Measurements from ENCODE around the gene LILRB5. TPM values are rescaled to one million over a fixed set of nuclear protein-coding genes. Genes with fewer than 3 reads are reported as not detected.
A peak's percentile ranks its signal among the peaks of the same experiment; 100 is the strongest.
"Not testable (repeated sequence)": the region's sequence is repeated elsewhere in the genome, so short reads cannot be mapped to it uniquely, and the experiment has no call there.

The LILRB5 gene
- total RNA-seq, 1 donor from 2014 or later, result 0.32 TPM

DNA sequence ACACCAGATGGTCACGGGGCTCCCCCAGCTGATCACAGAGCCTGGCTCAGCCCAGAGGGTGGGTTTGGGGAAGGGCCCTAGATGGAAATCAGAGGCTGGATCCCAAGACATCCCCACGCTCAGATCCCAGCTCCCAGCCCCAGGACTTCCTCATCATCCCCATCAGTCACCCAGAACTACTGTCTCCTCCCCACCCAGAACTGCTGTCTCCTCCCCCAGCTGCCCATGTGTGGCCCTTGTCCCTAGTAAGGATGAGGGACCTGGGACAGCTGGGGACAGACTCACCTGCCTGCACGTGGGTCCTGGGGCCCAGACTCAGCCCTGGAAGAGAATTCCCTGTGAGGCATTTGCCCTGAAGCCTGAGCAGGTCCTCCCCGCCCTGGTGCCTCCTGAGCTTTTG, 14.8 kb downstream of the LILRB5 start:
- ATAC-seq, result not testable (repeated sequence)

DNA sequence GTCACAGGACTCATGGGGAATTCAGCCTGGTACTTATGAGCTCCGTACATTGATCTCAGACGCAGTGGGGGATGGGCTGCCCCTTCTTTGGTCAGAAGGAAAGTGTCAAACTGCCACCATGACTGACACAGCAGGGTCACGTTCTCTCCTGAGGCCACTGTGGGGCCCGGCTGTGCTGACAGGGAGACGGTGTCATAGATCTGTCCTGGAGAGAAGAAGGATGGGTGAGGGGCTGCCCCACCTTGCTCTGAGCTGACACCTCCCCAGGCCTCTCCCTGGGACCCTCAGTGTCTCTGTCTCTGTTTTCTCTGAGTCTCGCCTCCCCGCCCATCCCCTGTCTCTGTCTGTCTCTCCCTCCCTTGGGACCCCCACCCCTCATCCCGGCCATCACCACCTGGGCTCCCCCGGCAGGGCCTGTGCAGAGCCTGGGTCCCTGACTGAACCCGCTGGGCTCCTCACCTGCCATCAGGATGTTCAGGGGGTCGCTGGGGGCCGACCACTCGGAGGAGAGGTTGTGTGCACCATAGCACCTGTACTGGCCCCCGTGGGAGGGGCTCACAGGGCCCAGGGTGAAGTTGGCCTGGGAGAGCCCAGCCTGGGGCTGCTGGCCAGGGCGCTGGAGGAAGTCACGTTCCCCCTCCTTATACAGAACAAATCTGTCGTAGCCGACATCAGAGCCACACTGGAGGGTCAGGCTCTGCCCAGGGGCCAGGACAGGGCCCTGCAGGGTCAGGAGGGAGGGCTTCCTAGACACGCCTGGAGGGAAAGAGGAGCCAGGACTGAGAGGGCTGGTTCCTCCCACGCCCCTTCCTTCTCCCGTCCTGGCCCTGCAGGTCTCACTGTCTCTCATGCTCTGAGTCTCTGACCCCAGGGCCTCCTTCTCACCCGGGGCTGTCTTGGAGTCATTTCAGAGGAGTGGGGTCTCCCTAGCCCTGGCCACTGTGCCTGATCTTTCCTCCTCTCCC, 16.4 kb downstream of the LILRB5 start:
- not testable (repeated sequence) for ATAC-seq

DNA sequence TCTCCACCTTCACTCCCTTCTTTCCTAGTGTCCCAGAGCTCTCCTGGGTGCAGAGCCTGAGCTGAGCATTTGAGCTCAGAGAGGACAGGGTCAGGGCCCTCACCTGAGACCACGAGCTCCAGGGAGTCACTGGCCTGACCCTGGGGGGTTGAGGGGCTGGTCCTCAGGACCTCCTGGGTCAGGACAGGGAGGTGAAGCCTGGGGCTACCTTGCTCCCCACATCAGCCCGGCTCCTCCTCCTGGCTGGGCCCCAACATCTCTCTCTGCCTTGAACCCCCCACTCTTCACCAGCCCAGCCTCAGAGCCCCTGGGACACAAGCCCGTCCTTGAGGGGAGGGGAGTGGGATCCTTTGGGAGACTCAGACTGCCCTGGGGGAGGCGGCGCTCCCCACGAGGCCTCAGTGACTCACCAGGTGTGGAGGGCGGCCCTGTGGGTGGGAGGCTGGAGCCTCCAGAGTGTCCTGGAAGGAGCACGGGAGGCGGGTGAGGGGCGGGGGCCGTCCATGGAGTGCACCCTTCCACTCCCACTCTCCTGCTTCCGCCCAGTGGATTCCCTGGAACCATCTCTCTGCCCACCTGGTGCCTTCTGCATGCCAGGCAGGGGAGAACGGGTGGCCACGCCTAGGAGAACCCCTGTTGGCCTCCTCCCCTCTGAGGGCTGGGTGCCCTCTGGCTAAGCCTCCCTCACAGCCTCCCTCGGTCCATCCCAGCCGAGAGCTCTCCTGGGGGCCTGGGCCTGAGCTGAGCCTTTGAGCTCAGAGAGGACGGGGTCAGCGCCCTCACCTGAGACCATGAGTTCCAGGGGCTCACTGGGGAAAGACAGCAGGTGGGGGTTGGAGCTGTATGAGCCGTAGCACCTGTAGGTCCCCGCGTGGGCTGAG, 17.3 kb downstream of the LILRB5 start:
- peak; percentile 52 for ATAC-seq

DNA sequence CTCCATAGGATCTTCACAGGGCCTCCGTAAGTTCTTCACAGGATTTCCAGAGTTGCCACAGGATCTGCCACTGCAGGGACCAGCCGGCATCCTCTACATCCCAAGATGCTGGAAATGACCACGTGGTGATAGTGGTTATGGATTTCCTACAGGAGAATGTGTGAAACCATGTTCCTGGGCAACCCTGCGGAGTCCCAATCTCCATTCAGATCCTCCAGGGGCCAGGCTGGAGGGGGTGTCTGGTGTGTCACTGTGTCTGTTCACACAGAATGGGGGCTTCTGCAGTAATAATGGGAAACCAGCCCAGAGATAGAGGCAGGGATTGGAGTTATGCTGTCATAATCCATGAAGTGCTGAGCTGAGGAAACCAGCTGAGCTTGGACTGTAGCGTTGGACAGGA, 23.1 kb downstream of the LILRB5 start:
- no peak for ATAC-seq

DNA sequence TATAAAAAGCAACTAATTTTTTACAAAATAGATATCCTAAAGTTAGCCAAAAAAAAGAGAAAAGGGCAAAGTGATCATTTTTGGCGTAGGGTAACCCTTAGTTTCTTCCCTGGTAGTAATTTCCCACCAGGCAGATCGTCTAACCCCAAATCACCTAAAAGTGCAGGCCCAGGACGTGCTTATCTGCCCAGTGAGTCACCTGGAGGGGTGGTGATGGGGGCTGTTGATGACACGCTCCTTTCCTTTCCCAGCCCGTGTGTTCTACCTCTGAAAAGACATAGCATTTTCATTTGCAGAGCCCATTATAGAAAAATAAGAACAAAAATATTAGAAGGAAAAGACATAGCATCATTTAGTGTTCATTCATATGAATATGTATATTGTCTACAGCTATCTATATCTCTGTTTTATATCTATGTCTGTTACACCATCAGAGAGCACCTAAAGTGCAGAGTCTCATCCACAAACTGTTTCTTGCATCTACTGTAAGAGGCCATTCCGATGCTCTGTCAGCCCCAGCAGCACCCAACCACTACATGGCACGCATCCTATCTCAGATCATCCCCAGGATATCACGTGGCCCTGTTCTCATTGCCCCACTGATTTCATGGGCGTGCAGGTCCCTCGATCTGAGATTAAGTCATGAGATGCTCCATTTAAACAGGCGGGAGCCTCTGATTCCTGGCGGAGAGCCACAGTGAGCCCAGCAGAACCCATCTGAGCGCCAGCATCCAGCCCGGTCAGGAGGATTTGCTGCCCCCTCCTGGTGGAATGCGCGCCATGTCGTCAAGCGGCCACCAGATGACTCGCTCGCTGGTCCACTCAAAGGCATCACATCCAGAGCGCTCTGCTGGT, 25.8 kb downstream of the LILRB5 start:
- peak; percentile 89 for ATAC-seq

DNA sequence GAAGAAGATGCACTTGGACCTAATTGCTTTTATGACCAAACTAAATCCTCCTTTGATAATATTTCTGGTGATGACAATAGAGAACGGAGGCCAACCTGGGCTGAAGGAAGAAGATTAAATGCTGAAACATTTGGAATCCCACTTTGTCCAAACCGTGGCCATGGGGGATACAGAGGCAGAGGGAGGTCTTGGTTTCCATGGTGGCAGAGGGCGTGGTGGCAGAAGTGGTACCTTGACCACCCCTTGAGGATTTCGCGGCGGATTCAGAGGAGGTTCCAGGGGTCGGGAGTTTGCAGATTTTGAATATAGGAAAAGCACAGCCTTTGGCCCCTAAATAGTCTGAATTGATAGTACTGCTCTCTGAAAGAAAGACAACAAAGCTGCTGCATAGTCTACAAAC, 27.0 kb downstream of the LILRB5 start:
- no peak for ATAC-seq

DNA sequence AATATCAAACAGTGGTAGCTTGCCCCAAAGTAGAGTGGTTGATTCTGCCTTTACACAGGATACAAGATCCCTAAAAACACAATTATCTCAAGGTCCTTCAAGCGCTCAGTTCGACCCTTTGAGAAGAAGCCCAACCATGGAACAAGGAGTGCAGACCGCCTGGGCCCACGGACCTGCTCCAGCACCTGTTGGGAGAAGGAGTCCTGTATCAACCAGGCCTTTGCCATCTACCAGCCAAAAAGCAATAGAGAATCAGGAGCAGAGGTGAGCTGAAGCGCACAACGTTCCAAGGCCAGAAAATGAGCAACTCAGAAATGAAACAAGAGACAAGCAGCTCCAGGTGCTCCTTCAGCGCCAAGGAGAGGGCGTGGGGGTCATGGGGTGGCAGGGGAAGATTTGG, 27.9 kb downstream of the LILRB5 start:
- ATAC-seq, result no peak

DNA sequence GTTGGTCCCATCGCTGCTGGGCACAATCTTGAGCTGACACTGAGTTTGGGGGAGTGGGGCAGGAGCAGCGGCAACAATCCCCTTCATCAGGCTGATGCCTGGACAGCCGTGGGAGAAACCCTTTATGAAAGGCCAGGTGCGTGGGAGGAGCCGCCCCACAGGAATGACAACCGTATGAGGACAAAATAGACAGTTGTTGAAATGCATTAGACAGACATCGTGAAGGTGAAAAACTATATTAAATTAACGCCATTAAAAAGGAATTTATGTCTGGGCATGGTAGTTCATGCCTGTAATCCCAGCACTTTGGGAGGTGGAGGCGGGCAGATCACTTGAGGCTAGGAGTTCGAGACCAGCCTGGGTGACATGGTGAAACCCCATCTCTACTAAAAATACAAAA, 32.5 kb downstream of the LILRB5 start:
- not testable (repeated sequence) for ATAC-seq

DNA sequence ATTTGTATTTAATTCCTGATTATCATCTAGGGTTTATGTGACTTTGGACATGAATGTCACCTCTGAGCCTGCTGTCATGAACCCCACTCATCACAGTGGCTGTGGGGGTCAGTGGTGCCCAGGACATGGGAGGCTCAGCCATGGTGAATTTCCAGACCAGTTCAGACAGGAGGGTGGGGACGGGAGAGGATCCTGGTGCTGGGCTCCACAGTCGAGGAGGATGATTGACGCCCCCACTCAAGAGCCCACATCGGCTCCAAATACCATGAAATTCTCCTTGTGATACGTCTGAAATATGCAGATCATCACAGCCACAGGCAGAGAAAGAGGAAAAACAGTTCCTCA, 33.2 kb downstream of the LILRB5 start:
- peak; percentile 23 for ATAC-seq

DNA sequence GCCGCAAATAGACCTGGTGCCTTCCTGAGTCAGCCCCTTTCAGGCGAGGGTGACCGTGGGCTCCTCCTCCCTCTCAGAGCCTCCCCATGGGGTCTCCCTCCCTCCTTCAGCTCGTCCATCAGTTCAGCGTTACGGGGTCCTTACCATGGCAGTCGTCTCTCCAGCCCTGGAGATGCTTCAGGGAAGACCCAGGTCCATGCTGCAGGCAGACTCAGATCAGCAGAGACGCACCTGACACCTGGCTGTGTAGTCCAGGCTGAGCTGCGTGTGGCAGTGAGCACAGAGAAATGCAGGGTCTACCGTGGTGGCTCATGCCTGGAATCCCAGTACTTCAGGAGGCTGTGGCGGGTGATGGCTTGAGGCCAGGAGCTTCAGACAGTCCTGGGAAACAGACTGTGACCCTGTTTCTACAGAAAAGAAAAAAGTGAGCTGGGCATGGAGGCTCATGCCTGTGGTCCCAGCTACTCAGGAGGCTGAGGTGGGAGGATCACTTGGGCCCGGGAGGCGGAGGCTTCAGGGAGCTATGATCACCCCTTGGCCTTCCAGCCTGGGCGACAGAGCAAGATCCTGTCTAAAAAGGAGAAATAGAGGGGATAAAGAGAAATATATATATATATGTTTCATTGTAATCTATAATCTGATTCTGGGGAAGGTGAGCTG, 33.7 kb downstream of the LILRB5 start:
- ATAC-seq, result peak; percentile 7

DNA sequence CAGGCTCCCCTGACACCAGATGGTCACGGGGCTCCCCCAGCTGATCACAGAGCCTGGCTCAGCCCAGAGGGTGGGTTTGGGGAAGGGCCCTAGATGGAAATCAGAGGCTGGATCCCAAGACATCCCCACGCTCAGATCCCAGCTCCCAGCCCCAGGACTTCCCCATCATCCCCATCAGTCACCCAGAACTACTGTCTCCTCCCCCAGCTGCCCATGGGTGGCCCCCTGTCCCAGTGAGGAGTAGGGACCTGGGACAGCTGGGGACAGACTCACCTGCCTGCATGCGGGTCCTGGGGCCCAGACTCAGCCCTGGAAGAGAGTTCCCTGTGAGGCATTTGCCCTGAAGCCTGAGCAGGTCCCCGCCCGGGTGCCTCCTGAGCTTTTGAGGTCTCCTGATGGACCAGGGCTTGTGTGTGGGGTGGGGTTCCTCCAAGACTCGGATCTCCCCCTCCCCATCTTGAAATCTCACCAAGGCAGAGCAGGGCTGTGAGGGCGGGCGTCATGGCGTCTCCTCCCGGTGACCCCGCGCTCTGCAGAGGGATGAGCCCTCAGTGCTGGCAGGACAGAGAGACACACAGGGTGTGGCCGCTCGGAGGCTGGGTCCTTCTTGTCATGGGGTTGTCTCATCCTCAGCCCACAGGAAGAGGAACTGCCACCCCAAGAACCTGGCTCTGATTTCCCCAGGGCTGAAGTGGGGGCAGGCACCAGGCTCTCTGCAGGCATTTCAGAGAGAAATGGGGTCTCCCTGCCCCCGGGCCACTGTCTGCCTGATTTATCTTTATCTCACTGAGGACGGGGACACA, 34.4 kb downstream of the LILRB5 start, which contains the start of gene LILRB3:
TSS of gene LILRB3 (minus strand) at position 534 of the 803 bp plus-strand sequence. CDS start at position 503, 31 bp downstream.
- peak; percentile 9 for ATAC-seq

DNA sequence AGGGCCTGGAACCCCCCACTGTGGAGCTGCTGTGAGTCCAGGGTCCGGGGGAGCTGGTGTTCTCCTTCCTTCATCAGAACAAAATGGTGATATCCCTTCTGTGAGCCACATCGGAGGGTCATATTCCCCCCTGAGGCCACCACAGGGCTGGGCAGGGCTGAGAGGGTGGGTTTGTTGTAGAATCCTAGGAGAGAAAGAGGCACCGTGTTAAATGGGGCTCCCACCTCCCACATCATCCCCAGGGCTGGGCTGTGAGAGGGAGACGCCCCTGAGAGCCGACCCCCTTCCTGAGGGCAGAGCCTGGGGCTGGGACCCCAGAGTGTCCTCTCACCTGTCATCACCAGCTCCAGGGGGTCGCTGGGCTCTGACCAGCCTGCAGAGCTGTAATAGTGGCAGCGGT, 35.1 kb downstream of the LILRB5 start:
- not testable (repeated sequence) for ATAC-seq

DNA sequence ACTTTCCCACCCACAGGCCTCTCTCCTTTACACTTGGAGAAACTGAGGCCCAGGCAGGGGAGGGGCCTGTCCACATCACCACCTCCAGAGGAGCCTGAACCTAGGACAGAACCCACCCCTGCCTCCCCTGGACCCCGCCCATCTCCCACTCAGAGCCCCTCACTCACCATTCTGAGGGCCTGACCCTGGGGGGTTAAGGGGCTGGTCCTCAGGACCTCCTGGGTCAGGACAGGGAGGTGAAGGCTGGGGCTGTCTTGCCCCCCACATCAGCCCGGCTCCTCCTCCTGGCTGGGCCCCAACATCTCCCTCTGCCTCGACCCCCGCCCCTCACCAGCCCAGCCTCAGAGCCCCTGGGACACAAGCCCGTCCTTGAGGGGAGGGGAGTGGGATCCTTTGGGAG, 37.4 kb downstream of the LILRB5 start:
- peak; percentile 15 for ATAC-seq

DNA sequence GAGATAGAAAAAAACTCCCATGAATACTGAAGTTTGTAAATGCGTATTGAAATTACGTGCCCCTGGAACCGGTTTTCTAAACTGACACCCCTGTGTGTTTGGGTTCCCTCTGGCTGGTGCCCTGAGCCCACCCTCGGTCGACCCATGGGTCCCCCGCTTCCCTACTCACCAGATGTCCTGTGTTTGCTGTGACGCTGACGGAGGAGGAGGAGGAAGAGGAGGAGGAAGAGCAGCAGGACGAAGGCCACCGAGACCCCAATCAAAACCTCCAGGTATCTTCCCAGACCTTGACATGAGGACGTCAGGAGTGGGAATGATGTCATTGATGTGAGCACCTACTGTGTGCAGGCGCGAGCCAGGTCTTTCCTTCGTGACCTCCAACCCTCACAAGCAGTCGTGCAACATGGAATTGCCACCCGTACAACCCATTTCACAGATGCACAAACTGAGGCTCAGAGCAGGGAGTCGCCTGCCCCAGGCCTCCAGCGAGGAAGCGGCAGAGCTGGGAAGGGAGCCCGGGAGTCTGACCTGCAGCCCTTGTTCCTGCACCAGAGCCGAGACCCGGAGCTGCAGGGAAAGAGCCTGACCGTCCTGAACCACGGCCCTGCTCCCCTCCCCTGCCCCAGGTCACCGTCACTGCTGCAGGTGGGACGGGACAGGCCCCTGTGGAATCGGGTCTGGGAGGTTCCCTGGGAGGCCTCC, 38.0 kb downstream of the LILRB5 start:
- no peak for ATAC-seq

DNA sequence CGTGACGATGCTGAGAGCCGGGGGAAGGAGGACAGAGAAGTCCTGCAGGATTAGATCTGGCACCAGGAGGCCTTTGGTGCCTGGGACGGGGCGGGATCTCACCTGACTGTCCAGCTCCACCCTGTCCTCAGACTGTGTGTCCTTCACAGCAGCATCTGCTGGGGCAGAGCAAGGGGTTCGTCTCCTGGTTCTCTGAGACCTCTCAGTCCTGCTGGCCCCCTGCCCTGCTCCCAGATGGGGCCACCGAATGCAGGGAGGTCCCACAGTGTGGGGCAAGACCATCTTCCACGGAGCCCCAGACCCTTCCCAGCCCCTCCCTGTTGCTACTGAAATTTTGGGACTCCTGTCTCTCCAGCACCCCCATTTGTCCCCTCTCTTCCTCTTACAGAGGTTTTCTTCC, 38.8 kb downstream of the LILRB5 start:
- ATAC-seq, result no peak

DNA sequence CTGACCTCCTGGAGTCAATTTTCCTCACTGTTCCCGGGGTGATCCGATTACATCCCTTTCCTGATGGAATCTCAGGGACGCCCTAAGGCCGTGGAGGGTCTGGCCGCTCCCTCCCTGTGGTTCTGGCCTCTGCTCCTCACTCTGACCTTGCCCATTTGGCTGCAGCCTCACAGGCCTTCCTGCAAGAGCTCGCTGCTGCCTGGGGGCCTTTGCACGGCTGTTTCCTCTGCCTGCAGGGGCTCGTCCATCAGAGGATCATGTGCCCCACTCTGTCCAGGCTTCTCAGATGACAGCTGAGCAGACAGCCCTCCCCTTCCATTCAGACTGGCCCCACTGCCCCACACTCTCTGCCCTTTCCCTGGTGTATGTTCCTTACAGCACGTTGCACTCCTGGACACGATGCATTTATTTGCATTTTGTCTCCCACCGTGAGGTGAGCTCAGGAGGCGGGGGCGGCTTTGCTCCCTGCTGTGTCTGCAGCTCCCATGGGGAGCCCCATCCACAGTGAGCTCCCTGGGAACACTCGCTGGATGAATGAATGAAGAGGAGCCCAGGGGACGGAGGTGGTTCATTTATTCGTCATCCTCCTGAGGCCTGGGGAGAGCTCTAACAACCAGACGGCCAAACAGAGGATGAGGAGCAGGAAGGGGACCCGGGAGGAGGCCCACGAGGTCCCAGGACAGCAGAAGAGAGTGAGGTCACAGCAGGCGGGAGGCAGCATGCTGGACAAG, 39.4 kb downstream of the LILRB5 start:
- ATAC-seq, result not testable (repeated sequence)

DNA sequence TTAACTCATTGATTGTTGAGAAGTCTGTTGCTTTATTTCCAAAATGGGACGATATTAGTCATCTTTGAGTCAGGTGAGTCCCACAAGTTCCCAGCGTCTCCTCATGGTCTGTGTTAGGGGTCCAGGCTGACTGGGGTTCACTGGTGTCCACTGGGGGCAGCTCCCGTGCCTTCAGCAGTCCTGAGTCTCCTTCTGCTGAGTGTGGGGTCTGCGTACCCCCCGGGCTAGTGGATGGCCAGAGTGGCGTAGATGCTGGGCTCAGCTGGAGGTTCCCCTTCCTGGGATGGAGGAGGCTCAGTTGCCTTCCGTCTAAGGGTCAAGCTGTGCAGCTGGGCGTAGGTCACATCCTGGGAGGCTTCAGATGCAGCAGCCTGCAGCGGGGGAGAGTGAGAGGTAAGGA, 40.2 kb downstream of the LILRB5 start:
- ATAC-seq, result no peak

DNA sequence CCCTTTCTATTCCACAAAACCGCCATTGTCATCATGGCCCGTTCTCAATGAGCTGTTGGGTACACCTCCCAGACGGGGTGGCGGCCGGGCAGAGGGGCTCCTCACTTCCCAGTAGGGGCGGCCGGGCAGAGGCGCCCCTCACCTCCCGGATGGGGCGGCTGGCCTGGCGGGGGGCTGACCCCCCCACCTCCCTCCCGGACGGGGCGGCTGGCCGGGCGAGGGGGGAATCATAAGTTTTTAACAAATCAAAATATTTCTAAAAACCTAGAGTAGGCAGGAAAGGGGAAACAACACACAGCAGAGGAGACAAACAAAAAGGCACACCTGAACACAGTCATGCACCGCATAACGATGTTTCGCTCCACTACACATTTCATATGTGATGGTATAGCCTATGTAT, 42.3 kb downstream of the LILRB5 start:
- not testable (repeated sequence) for ATAC-seq

DNA sequence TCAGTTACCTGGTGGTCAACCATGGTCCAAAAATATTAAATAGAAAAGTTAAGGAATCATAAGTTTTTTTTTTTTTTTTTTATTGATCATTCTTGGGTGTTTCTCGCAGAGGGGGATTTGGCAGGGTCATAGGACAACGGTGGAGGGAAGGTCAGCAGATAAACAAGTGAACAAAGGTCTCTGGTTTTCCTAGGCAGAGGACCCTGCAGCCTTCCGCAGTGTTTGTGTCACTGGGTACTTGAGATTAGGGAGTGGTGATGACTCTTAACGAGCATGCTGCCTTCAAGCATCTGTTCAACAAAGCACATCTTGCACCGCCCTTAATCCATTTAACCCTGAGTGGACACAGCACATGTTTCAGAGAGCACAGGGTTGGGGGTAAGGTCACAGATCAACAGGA, 42.9 kb downstream of the LILRB5 start:
- ATAC-seq, result not testable (repeated sequence)

DNA sequence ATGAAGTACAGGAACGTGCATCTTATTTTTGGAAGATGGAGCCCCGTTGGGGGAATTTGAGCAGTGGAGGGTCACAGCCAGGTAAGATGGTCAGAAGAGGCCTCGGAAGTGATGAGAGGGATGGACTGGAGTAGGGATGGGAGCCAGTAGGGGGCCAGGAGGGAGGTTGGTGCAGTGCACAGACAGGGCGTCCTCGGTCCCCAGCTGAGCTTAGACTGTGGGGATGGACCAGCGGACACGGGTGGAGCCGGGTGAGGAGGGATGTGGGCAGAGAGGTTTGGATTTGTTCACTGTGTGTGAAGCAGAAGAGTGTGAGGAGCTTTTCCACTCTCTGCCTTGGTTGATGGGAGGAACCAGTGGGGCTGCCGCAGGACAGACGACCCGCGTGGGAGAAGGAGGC, 45.8 kb downstream of the LILRB5 start:
- peak; percentile 4 for ATAC-seq

All from esophagus mucosa (tissue), 1 donor.